Psoas muscle (tissue), 8 donors: Measurements from ENCODE around the gene GRIP1. TPM values are rescaled to one million over a fixed set of nuclear protein-coding genes. Genes with fewer than 3 reads are reported as not detected.

Source experiments
- ATAC-seq, 4 donors: fragments of 200-7000 bp; cut with Tn5 transposase; one replicate each; pipeline ENCODE4 v1.9.1; 2020; ENCODE audit warnings: moderate library complexity in 3 of 4, mild to moderate bottlenecking in 2 of 4
- DNase-seq, 2 donors: peaks; one replicate each; pipeline ENCODE4 v3.0.0-alpha.2; 2020
- H3K27ac ChIP-seq: fragments of 200-600 bp; one replicate; pipeline ENCODE4 v1.8.0; 2022
- H3K27me3 ChIP-seq, 3 donors: fragments of 200-600 bp in 1 of 3; one replicate each; pipeline versions ENCODE4 v1.6.1 to v1.8.0; 2013 to 2022; ENCODE audit warnings: low read length in 2 of 3, mild to moderate bottlenecking in 2 of 3, moderate library complexity in 1 of 3; ENCODE audit not compliant: insufficient read depth in 3 of 3
- H3K36me3 ChIP-seq, 2 donors: fragments of 200-600 bp in 1 of 2; one replicate each; pipeline versions ENCODE4 v1.6.1 to v1.8.0; 2013 to 2022; ENCODE audit warnings: low read depth in 1 of 2, mild to moderate bottlenecking in 1 of 2, moderate library complexity in 1 of 2; ENCODE audit not compliant: insufficient read depth in 1 of 2
- H3K4me1 ChIP-seq: fragments of 200-600 bp; one replicate; pipeline ENCODE4 v1.8.0; 2022
- H3K4me3 ChIP-seq: fragments of 200-600 bp; one replicate; pipeline ENCODE4 v1.8.0; 2022; ENCODE audit warnings: mild to moderate bottlenecking
- H3K9me3 ChIP-seq: fragments of 200-600 bp; one replicate; pipeline ENCODE4 v1.8.0; 2022
- CTCF ChIP-seq: fragments of 200-600 bp; IDR thresholded peaks from one replicate; pipeline ENCODE4 v1.8.0; 2022; ENCODE audit warnings: antibody characterized with exemption
- WGBS, 3 donors: extraction: QIAGEN DNeasy Blood & Tissue Kit; methylation state at CpG; one replicate each; pipeline versions ENCODE4 v1.1.6 to v1.1.7; 2013; 5-methylcytosine and 5-hydroxymethylcytosine counted together
- intact Hi-C, 2 donors: fragments of 100-400 bp; cut with DNase I; formaldehyde crosslinking; loops; one replicate each; pipeline versions ENCODE4 v1.11.0 to v1.14.2; 2022
- polyA plus RNA-seq, 3 donors: library from polyadenylated mRNA; stranded (reverse); fragments of 200-250 nt; gene quantifications; one replicate each; pipeline ENCODE4 v1.2.3, GENCODE V29; 2013
- total RNA-seq, 4 donors: library from RNA; stranded (reverse); fragmentation: NEBNext Ultra II Directional in 2 of 4; extraction: Animal tissue kit (Norgen Biotek cat#: 25700) in 2 of 4; gene quantifications; one replicate each; pipeline versions ENCODE4 v1.2.1 to v1.2.4, GENCODE V29; 2021 to 2023
- donor health status: healthy with polysubstance abuse.
- donor health status: DM: no; HTN: no; CAD: no; lungs with moderate emphysema.
- donor health status: Bipolar disorder and iron deficiency.
- donor health status: healthy.
- donor health status: DM: yes; HTN: yes; CAD: no.
- donor health status: DM: no; HTN: no; CAD: no.
- donor health status: DM: no; HTN: no; CAD: no.
- donor health status: DM: yes; HTN: yes; CAD: no.

GRIP1 gene
- total and polyA plus RNA-seq, 7 donors = 0.05 to 4.1 (median 1.6) TPM

GRCh38 chr12:66453120-66453519, 225.8 kb downstream of the GRIP1 start:
- H3K36me3 ChIP-seq = no peaks in the 10 kb centered on the region
- DNase-seq (no peak), ATAC-seq (no peak)
- no peak overlapping the region for H3K27ac ChIP-seq
- 81 to 92% (median 92%) methylated on average over 4 of the region's 4 CpGs for WGBS, 3 donors
- intact Hi-C loops = loop anchor here in 1 of 2 donors (5.0 kb wide), 1 partner anchor 1544 kb away; no protein-coding TSS in a partner anchor
- peaks cover 0 to under 1% (median 0%) of the 10 kb centered on the region in 3 donors for H3K27me3 ChIP-seq
- no peaks in the 10 kb centered on the region for H3K9me3 ChIP-seq
- no peak for TF ChIP-seq CTCF
- H3K4me1 ChIP-seq = no peaks in the 10 kb centered on the region
- H3K4me3 ChIP-seq = no peak overlapping the region

GRCh38 chr12:66449531-66449930, 229.3 kb downstream of the GRIP1 start:
- intact Hi-C loops = no loop called here
- 90 to 92% (median 90%) methylated on average over 3 of the region's 3 CpGs for WGBS, 3 donors

GRCh38 chr12:66447643-66448042, 231.2 kb downstream of the GRIP1 start:
- no peak for ATAC-seq

More at GRCh38 chr12:66449531-66449930, 229.3 kb downstream of the GRIP1 start:
- Histone ChIP-seq H3K36me3 (no peaks in the 10 kb centered on the region), H3K27me3 (peaks cover 0 to 4% (median 0%) of the 10 kb centered on the region in 3 donors), H3K27ac (no peak overlapping the region), H3K4me3 (no peak overlapping the region), H3K9me3 (no peaks in the 10 kb centered on the region), H3K4me1 (no peaks in the 10 kb centered on the region)
- ATAC-seq = no peak
- TF ChIP-seq CTCF = no peak
- no peak for DNase-seq

GRCh38 chr12:66446276-66446675, 232.6 kb downstream of the GRIP1 start:
- Histone ChIP-seq H3K4me1 (no peaks in the 10 kb centered on the region), H3K27ac (no peak overlapping the region)
- 76 to 83% (median 77%) methylated on average over 2 of the region's 2 CpGs for WGBS, 3 donors

More at GRCh38 chr12:66447643-66448042, 231.2 kb downstream of the GRIP1 start:
- Histone ChIP-seq H3K27me3 (peaks cover 0 to 4% (median 0%) of the 10 kb centered on the region in 3 donors), H3K36me3 (no peaks in the 10 kb centered on the region), H3K4me3 (no peak overlapping the region), H3K27ac (no peak overlapping the region), H3K9me3 (no peaks in the 10 kb centered on the region), H3K4me1 (no peaks in the 10 kb centered on the region)
- intact Hi-C loops = no loop called here
- TF ChIP-seq CTCF = no peak
- no peak for DNase-seq
- 67 to 75% (median 74%) methylated on average over 4 of the region's 4 CpGs for WGBS, 3 donors

More at GRCh38 chr12:66446276-66446675, 232.6 kb downstream of the GRIP1 start:
- no peak overlapping the region for H3K4me3 ChIP-seq
- peaks cover 0 to 4% (median 0%) of the 10 kb centered on the region in 3 donors for H3K27me3 ChIP-seq
- intact Hi-C loops = no loop called here
- H3K9me3 ChIP-seq = no peaks in the 10 kb centered on the region
- no peak for TF ChIP-seq CTCF
- DNase-seq (no peak), ATAC-seq (no peak)
- H3K36me3 ChIP-seq = no peaks in the 10 kb centered on the region
